HEK293T (cell line): ENCODE results near the gene IGF2BP2.

Experiments used
- BHLHE40 ChIP-seq: fragments of 450-650 bp; IDR thresholded peaks from 2 replicates; pipeline ENCODE4 v1.6.1; 2016; ENCODE audit warnings: mild to moderate bottlenecking, moderate library complexity, borderline replicate concordance
- FOXA1 ChIP-seq: fragments of 450-650 bp; IDR thresholded peaks from 2 replicates; pipeline ENCODE4 v1.6.1; 2016; ENCODE audit warnings: mild to moderate bottlenecking
- FOXK2 ChIP-seq: fragments of 450-650 bp; IDR thresholded peaks from 2 replicates; pipeline ENCODE4 v1.6.1; 2016; ENCODE audit warnings: mild to moderate bottlenecking
- HDGF ChIP-seq: fragments of 450-650 bp; IDR thresholded peaks from 2 replicates; pipeline ENCODE4 v1.6.1; 2017; ENCODE audit warnings: antibody characterized with exemption, borderline replicate concordance
- LEF1 ChIP-seq: fragments of 450-650 bp; IDR thresholded peaks from 2 replicates; pipeline ENCODE4 v1.6.1; 2017; ENCODE audit warnings: mild to moderate bottlenecking, borderline replicate concordance
- SP1 ChIP-seq: fragments of 450-650 bp; IDR thresholded peaks from 2 replicates; pipeline ENCODE4 v1.6.1; 2017
- SUZ12 ChIP-seq: fragments of 450-650 bp; IDR thresholded peaks from 2 replicates; pipeline ENCODE4 v1.6.1; 2016; ENCODE audit warnings: mild to moderate bottlenecking
- TARDBP ChIP-seq: fragments of 450-650 bp; IDR thresholded peaks from 2 replicates; pipeline ENCODE4 v1.6.1; 2016
- ZNF384 ChIP-seq: fragments of 450-650 bp; IDR thresholded peaks from 2 replicates; pipeline ENCODE4 v1.6.1; 2016

GRCh38 chr3:185653949-185654757 is 170.7 kb downstream of the IGF2BP2 start:
- no peak for TF ChIP-seq TARDBP
- TF ChIP-seq LEF1 = no peak
- no peak for TF ChIP-seq SP1
- no peak for TF ChIP-seq FOXA1
- TF ChIP-seq FOXK2 = no peak
- no peak for TF ChIP-seq BHLHE40
- TF ChIP-seq SUZ12 = no peak
- TF ChIP-seq ZNF384 = no peak
- TF ChIP-seq HDGF = no peak
